Retina (tissue), 1 donor: Measurements from ENCODE around the gene YIPF1.
A peak's percentile ranks its signal among the peaks of the same experiment; 100 is the strongest.
"Not testable (repeated sequence)": the region's sequence is repeated elsewhere in the genome, so short reads cannot be mapped to it uniquely, and the experiment has no call there.

Experiments
- DNase-seq: peaks from one replicate; pipeline ENCODE4 v3.0.0-alpha.2; 2016

YIPF1 gene

DNA sequence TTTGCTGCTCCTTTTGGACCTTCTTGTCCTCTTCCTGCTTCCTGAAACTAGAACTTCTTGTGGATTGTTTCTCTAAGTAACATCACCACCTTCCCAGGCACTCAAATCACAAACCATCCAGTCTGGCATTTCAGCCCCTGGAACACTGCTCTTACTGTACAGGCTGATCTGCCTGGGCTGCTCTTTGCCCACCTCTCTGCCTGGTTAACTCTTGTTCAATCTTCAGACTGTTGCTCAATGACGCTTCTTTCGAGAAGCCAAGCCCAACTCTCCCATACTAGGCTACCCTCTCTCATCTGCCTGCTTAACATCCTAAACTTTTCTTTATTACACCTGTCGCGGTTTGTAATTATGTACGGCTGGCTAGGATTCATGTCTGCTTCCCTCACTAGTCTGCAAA is 5.0 kb upstream of the YIPF1 start:
- no peak for DNase-seq

DNA sequence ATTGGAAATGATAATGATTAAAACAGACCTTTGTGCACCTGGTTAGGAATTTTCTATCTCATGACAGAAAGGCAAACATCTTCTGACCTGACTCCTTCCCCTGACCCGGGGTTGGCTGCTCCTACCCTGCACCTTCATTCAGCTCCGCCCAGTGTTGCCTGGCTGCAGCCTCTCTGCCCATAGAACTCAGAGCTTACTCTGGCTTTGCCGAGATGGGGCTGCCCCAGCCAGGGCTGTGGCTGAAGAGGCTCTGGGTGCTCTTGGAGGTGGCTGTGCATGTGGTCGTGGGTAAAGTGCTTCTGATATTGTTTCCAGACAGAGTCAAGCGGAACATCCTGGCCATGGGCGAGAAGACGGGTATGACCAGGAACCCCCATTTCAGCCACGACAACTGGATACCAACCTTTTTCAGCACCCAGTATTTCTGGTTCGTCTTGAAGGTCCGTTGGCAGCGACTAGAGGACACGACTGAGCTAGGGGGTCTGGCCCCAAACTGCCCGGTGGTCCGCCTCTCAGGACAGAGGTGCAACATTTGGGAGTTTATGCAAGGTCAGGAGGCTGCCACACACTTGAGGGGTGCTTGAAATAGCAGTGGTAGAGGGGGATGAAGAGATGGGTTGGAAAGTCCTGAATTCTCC is 4.5 kb upstream of the YIPF1 start, which contains the start of gene DIO1:
TSS of gene DIO1 (plus strand) at position 189 of the 638 bp plus-strand sequence. CDS start at position 213, 24 bp downstream.
- no peak for DNase-seq

DNA sequence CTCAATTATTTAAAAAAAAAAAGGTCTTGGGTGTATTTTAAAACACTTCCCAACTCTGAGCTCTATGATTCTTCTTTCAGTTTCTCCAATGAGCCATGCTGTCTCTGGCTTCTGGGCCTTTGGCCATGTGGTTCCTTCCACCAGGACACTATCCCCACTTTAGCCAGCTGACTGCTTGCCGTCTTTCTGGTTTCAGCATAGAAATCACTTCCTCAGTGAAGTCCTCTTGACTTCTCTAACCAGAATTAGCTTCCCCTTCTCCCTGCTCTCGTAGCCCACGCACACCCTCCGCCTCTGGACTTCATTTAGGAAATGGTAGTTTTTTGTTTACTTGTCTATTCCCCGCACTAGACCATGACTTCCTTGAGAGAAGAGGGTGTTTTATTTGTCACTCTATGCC is 3.3 kb upstream of the YIPF1 start:
- DNase-seq: no peak

DNA sequence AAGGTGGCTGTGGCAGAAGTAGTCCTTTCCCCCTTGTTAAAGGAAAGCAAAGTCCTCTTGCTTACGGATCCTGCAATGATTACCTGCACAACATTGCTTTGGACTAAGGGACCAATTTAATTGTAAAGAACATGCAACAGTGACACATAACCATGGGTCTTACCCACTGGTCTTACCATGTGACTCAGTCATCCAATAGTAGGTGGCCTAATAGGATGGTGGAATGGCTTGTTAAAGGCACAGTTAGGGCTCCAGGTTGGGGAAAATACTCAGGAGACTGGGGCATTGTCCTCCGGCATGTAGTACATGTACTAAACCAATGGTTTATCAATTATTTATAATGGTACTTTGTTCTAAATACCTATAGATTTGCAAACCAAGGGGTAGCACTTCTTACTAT is 2.1 kb upstream of the YIPF1 start:
- no peak for DNase-seq

DNA sequence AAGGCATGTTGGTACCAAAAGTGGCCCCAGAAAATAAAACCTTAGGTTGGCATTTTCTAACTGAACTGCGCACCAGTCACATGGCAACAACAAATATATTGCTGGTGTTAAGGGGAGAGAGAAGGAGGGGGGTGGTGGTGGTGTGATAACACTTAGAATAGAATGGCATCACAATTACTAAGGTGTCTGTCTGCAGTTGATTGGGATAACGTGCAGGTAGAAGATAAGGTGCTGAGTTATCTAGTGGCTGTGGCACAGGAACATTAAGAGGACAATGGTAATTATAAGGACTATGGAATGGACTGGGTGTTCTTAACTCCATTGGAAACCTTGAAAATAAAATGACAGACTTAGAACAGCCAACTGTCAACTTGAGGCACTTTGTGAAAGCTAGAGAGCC is 1.4 kb upstream of the YIPF1 start:
- DNase-seq: no peak

DNA sequence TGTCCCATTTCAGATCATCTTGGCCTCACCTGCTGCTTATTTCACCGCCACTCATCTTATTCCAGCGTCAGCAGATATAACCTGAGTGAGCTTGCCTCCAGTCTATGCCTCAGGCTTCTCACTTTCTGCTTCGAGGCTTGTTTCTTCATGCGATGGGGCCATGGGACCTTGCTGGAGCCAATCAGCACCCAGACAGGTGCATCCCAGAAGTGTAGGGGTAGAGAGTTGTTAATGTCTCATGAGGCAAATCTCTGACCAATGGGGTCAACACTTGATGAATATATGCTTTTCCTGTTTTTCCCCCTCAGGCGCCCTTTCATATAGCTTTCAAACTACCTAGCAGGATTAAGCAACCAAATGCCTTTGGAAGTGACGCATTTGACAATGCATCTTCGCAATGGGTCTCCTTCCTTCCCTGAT is 935 bp upstream of the YIPF1 start:
- no peak for DNase-seq

DNA sequence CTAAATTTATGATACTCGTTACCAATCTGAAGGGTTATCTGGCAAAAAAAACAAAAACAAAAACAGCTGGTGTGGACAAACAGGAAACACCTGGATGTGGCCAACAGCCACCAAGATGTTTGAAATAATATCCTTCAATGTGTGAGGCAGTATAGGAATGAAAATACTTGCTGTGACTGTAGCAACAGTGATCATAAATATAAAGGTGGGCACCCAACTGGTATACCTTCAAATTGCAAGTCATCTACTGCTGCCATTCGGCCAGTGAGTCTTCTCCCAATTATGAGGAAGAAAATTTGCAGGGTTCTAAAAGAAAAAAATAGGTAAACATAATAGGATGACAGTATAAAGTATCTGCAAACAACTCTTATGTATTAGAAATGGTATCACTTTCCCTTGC is 916 bp downstream of the YIPF1 start:
- DNase-seq: no peak

DNA sequence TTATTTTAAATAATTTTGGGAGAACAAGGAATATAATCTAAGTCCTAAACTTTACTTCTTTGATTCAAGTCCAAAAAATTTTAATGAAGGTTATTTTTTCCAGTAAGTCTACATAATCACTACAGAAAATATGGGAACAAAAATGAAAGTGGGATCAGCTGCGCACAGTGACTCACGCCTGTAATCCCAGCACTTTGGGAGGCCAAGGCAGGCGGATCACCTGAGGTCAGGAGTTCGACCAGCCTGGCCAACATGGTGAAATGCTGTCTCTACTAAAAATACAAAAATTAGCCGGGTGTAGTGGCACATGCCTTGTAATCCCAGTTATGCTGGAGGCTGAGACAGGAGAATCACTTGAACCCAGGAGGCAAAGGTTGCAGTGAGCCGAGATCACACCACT is 6.0 kb downstream of the YIPF1 start:
- DNase-seq: not testable (repeated sequence)

DNA sequence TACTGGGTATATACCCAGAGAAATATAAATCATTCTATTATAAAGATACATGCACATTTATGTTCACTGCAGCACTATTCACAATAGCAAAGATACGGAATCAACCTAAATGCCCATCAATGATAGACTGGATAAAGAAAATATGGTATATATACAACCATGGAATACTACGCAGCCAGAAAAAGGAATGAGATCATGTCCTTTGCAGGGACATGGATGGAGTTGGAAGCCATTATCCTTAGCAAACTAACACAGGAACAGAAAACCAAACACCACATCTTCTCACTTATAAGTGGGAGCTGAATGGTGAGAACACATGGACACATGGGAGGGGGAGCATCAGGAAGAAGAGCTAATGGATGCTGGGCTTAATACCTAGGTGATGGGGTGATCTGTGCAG is 7.7 kb downstream of the YIPF1 start:
- not testable (repeated sequence) for DNase-seq

DNA sequence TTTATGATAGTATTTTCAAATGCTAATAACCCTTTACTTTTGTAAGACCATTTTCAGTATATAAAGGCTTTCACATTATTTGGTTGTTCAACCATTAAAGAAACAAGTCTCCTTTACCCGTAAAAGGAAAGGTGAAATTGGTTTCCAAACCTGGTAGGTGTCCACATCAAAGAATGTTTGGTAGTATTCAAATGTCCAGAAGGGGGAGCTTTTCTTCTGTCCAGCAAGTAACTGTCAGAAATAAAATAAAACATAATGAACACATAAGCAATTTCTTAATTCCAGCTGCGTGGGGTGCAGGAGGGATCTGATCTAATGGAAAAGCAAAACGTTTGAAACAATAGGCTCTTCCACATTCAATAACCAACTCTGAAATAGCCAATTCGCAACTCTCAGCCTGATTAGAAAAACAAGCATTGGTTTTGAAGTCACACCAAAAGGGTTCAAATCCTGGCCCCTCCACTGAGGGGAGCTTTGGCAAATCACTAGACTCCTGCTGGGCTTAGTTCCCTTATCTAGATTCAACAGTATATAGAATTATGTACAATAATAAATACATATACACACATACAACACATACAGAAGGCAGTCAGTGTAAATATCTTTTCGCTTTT is 11.0 kb downstream of the YIPF1 start:
- no peak for DNase-seq

DNA sequence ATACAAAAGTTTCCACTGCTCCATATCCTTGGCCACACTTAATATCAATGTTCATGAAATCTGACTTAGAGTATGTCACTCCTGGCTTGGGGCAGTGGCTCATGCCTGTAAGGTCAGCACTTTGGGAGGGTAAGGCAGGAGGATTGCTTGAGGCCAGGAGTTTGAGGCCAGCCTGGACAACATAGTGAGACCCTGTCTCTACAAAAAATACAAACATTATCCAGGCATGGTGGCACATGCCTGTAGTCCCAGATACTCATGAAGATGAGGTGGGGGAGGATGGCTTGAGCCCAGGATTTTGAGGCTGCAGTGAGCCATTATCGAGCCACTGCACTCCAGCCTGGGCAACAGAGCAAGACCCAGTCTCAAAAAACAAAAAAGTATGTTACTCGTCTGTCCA is 14.4 kb downstream of the YIPF1 start:
- DNase-seq: not testable (repeated sequence)

DNA sequence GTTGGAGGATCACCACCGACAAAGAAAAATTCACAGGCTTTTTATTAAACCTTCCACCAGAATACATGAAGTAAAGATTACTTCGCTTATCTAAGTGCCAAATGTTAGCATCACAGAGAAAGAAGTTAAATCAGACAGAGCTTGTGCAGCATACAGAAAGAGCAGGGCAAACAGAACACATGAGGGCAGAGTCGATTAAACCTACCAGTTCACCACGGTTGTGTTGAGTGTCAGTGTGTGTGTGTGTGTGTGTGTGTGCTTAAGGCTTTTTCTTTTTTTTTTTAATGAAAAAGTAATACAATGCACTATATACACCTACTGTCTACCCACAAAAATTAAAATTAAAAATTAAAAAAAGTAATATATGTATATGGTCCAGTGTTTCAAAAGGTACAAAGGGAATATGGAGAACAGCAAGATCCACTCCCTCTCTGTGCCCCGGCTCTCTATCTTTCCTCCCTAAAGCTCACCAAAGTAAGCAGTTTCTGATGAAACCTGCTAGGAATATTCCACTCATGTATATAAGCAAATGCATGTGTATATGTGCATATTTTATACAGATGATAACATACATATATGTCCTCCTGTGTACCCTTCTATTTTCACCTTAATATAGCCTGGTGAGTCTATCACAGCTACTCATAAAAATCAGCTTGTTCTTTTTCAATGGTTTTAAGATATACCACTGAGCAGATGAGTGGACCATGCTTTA is 17.7 kb downstream of the YIPF1 start:
- DNase-seq: no peak

DNA sequence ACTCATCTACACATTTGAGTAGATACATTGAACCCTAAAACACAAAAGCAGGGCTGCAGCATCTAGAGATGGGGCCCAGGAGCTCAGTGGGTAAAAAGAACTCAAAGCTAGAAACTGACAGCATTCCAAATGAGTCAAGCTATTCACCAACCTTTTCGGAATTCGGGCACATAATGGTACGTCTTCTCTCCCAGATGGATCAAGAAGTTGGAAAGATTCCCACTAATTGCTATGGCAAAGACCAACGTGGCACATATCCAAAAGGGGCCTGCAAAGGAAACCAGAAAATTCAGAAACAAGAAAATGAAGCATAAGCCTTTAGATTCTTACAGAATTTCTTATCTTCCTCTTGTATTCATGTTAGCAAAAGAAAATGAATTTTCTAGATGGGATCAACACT is 18.4 kb downstream of the YIPF1 start:
- DNase-seq: no peak

DNA sequence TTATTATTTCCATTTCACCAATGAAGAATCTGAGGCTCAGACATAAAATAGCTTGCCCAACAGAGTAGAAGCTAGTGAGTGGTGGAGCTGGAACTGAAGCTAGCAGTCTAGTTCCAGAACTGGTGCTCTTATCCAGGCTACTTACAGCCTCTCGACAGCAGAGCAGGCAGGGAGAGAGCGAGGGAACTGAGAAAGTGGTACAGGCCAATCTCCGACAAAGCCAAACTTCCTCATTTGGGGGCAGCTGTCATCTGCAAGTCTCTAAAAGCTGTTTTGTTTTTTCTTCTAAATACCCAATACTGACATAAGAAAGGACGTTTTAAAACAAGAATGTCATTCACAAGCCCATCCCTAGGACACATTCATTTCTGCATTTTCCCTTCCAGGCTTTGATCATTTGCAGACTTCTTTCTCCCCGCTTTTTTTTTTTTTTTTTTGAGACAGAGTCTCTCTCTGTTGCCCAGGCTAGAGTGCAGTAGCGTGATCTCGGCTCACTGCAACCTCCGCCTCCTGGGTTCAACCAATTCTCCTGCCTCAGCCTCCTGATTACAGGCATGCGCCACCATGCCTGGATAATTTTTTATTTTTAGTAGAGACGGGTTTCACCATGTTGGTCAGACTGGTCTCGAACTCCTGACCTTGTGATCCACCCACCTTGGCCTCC is 20.0 kb downstream of the YIPF1 start:
- DNase-seq: no peak

DNA sequence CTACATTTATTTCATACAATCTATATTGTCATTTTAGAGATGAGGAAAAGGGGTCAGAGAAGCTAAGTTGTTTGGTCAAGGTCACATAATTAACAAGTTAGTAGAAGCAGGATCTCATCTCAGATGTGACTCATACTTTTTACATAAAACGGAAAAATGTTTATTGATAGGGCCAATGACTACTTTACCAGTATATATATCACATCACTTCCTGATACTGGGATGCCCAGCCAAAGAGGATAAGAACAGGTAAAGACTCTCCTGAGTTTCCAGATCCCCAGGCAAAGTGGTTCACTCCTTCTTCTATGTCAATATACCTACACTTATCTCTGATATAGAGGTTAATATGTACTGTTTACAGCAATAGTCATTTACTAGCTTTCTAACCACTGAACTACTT is 21.0 kb downstream of the YIPF1 start:
- no peak for DNase-seq

DNA sequence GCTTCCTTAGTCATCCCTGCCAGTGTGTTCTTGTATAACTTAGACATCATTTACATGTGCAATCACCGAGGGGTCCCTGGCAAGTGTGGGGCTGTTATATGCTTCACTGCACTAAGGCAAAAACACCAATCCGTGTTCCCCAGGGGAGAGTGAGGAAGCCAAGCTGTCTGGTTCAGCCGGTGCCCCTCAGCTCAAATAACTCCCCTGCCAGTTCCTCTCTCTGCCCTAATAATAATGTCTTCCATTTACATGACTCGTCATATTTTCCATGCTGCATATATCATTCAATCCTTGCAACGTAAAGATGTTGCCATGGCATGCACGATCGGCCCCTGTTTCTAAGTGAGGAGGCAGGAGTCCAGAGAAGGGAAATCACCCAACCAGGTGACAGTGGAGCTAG is 27.1 kb downstream of the YIPF1 start:
- no peak for DNase-seq

DNA sequence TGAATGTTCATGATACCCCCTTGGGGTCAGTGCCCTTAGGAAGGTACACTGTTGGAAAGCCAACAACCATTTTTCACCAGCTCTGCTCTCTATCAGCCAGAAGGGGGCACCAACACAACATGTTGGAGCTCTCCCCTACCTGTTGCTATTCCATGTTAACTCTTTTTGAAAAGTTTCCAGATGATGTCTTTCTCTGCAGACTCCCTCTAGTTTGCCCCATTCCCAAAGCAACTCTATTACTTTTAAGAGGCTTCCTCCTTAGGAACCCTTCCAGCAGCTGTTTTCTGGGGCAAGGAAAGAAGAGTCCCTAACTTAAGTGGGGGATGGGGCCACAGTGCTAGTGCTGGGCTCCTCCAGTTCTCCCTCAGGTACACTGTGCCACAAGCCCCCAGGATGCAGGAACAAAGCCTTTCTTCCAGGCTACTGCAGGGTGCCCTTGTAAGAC is 28.6 kb downstream of the YIPF1 start:
- peak; percentile 50 for DNase-seq

DNA sequence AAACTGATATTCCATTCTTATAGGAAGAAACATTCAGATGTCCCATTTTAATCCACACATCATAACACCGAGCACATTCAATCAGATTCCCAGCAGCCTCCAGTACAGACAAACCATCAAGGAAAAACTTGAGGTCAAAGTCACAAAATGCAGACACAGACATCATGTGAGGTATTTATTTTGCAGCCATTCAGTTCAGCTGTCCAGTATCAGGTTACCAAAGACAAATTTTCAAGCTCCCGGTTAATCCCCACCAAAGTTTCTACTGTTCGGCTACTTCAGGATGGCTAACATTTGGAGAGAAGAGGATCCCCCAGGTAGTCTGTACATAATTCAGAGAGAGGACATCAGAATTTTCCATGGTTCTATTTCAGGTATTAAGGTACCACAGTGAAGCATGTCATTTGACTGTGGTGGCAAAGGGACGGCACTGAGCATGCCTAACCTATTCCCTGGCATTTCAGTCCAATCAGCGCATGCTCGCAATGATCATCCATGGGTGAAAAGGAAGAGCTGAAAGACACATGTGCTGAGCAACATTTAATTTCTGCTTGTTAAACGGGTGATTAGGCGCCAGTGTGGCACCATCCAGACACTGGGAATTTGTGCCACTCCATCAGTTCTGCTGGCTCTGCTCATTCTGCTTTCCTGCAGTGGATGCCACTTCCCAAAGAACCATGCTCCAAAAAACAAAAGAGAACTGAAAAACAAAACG is 37.9 kb downstream of the YIPF1 start:
- peak; percentile 47 for DNase-seq

DNA sequence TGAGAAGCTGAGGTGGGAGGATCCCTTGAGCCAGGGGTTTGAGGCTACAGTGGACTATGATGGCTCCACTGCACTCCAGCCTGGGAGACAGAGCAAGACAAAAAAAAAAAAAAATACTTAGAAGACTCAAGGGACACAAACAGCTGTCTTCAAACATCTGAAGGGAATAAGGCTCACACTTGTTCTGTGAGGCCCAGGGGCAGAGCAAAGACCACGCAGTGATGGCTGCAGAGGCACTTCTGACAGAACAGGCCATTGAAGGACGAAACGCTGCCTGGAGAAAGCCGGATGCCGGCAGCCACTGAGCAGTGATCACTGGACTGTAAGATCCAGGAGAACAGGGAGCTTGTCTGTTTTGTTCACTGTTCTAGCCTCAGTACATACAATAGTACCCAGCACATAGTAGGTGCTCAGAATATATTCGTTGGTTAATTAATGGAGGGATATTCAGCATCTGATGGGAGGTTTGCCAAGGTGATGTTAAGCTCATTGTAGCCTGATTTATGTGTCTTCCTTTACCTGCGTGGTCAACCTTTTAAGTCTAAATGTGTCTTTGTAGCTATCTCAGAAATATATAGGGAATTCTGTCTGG is 39.4 kb downstream of the YIPF1 start:
- no peak for DNase-seq

DNA sequence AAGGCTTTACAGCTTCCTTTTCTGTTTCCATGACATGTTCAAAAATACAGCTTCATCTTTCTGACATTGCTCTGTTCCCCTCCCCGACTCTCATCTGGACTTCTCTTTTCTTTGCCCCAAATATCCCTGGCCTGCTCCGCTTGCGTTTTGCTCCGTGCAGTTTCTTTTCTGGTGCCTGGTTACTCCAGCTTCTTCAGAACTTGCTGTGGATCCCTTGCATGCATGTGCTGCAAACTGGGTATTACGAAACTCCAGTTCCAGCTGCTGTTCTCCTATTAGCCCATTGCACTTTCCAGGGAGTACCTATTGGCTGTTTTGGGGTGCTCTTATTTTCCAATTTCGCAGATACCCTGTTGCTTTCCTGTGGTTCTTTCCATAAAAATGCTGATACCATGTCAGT is 41.6 kb downstream of the YIPF1 start:
- no peak for DNase-seq

DNA sequence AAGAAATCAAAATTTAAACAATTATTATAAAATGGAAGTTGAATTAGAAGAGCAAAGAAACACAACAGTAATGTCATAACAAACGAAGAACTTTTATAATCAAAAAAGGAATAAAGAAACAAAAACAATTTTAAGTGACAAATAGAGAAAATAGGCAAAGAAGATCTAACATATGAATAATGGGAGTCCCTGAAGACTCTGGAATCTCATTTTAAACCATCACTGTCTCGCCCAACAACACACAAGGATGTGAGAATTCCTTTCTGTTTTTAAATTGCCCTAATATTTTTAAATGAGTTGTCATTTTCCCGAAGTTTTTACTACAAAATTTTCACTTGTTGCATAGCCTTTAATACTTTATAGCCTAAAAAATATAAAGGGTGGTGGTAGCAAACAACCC is 47.2 kb downstream of the YIPF1 start:
- no peak for DNase-seq

DNA sequence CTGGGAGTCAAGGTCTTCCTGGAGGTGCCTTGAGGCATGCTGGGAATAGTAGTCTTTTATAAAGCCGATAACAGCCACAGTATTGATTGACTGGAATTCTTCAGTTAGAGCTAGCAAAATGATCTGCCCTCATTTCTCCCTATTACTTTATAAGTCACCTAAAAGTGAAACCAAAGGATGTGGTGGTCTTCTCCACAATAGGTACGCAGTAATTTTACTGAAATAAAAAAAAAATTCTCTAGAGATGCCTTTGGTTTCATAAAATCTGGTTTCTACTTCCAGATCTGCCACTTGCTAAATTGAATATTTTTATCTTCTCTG is 51.0 kb downstream of the YIPF1 start:
- DNase-seq: no peak
